HL-60 (cell line): Measurements from ENCODE around the gene JAK1.

Experiments used
- DNase-seq, 2 experiments: peaks; one replicate each; pipeline ENCODE4 v3.0.0-alpha.2; 2010 to 2020; ENCODE audit warnings: low read depth in 1 of 2, low spot score in 1 of 2
- H3K27ac ChIP-seq: fragments of 250-450 bp; sonication (Bioruptor Pico); replicated peaks from 2 replicates; pipeline ENCODE4 v1.5.1; 2020; ENCODE audit warnings: mild to moderate bottlenecking, moderate library complexity
- H3K27me3 ChIP-seq: fragments of 250-450 bp; sonication (Bioruptor Pico); 2 replicates; pipeline ENCODE4 v1.5.1; 2021; ENCODE audit warnings: mild to moderate bottlenecking, moderate library complexity; ENCODE audit not compliant: insufficient read depth, poor library complexity, severe bottlenecking
- H3K4me3 ChIP-seq: replicated peaks from 2 replicates; pipeline ENCODE4 v1.5.1; 2011; ENCODE audit warnings: mild to moderate bottlenecking, control low read depth, low read length; ENCODE audit not compliant: insufficient read depth
- GABPA ChIP-seq: IDR thresholded peaks from 2 replicates; pipeline ENCODE4 v1.6.1; 2012; ENCODE audit warnings: low read depth
- POLR2AphosphoS5 ChIP-seq: IDR thresholded peaks from 2 replicates; pipeline ENCODE4 v1.6.1; 2012; ENCODE audit warnings: low read depth
- SPI1 ChIP-seq: IDR thresholded peaks from 2 replicates; pipeline ENCODE4 v1.6.1; 2012; ENCODE audit warnings: low read depth, mild to moderate bottlenecking, borderline replicate concordance
- TF ChIP-seq, protein P1 (sequence below): IDR thresholded peaks from one replicate; pipeline ENCODE4 v1.5.1; 2011; ENCODE audit warnings: low read length, control low read depth, inconsistent platforms; ENCODE audit not compliant: insufficient read depth
- TF ChIP-seq, protein P2 (sequence below): IDR thresholded peaks from 2 replicates; pipeline ENCODE4 v1.6.1; 2012; ENCODE audit warnings: low read depth; ENCODE audit not compliant: insufficient replicate concordance

Gene JAK1

DNA sequence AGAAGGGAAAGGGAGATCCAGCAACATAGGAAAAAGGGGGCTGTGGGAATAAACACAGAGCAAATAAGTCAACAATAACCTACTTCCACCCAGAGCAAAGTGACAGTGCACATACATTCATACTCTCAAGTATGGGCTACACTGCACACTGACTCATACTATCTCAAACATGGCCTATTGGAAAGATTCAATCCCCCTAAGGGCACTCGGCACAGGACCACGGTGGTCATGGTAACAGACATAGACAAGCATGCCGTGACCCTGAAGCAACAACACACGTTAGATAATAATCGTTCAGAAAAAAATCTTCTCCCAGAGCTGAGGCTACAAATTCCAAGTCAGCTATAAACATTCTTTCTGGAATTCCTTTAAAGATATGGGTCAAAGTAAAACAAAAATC, 16.8 kb upstream of the JAK1 start:
- no peak overlapping the region for H3K27ac ChIP-seq
- DNase-seq = no peak
- TF ChIP-seq GABPA (no peak), SPI1 (no peak)

DNA sequence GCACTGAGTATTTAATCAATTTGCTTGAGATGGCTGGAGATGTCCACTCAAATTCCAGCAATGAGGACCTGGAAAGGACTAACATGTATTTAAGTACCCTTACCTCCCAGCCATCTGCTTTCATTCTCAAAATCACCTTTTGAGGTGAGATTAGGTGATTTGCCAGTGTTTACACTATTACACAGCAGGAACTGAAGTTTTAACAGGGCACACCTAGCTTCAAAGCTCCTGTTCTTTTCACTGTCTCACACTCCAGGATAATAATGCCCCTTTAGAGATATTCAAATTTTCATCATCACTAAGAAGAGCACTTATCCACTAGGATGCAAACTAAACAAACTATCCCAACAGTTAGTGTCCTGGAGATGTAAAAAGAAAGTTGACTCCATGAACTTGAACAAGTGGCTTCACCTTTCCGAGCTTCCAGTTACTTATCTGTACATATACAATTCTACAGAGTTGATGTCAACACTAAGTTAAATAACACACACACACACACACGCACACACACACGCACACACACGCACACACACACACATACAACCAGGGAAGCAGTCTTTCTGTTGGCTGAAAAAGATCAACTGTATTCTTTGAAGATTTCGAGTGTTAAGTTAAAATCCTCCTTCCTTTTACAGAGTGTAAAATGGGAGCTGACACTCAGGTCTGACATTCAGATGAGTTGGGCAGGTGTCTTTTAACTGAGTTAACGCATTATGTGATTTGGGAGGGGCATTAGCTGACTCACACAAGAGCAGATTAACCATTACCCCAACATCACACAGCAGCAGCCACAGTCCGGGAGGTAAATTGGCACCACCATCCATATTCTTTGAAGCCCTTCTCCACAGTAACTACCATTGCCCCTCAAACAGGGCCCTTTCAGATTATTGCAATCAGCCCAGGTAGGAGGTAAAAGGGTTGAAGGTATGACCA, 15.5 kb upstream of the JAK1 start:
- TF ChIP-seq POLR2AphosphoS5 (no peak), GABPA (no peak), SPI1 (no peak)
- TF ChIP-seq, protein P1, sequence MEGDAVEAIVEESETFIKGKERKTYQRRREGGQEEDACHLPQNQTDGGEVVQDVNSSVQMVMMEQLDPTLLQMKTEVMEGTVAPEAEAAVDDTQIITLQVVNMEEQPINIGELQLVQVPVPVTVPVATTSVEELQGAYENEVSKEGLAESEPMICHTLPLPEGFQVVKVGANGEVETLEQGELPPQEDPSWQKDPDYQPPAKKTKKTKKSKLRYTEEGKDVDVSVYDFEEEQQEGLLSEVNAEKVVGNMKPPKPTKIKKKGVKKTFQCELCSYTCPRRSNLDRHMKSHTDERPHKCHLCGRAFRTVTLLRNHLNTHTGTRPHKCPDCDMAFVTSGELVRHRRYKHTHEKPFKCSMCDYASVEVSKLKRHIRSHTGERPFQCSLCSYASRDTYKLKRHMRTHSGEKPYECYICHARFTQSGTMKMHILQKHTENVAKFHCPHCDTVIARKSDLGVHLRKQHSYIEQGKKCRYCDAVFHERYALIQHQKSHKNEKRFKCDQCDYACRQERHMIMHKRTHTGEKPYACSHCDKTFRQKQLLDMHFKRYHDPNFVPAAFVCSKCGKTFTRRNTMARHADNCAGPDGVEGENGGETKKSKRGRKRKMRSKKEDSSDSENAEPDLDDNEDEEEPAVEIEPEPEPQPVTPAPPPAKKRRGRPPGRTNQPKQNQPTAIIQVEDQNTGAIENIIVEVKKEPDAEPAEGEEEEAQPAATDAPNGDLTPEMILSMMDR = no peak
- TF ChIP-seq, protein P2, sequence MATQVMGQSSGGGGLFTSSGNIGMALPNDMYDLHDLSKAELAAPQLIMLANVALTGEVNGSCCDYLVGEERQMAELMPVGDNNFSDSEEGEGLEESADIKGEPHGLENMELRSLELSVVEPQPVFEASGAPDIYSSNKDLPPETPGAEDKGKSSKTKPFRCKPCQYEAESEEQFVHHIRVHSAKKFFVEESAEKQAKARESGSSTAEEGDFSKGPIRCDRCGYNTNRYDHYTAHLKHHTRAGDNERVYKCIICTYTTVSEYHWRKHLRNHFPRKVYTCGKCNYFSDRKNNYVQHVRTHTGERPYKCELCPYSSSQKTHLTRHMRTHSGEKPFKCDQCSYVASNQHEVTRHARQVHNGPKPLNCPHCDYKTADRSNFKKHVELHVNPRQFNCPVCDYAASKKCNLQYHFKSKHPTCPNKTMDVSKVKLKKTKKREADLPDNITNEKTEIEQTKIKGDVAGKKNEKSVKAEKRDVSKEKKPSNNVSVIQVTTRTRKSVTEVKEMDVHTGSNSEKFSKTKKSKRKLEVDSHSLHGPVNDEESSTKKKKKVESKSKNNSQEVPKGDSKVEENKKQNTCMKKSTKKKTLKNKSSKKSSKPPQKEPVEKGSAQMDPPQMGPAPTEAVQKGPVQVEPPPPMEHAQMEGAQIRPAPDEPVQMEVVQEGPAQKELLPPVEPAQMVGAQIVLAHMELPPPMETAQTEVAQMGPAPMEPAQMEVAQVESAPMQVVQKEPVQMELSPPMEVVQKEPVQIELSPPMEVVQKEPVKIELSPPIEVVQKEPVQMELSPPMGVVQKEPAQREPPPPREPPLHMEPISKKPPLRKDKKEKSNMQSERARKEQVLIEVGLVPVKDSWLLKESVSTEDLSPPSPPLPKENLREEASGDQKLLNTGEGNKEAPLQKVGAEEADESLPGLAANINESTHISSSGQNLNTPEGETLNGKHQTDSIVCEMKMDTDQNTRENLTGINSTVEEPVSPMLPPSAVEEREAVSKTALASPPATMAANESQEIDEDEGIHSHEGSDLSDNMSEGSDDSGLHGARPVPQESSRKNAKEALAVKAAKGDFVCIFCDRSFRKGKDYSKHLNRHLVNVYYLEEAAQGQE = no peak
- H3K4me3 ChIP-seq = no peak overlapping the region
- no peak for DNase-seq
- no peak overlapping the region for H3K27ac ChIP-seq
- no peaks in the 10 kb centered on the region for H3K27me3 ChIP-seq

More for the DNA sequence above, 16.8 kb upstream of the JAK1 start:
- H3K4me3 ChIP-seq = no peak overlapping the region
- no peaks in the 10 kb centered on the region for H3K27me3 ChIP-seq

DNA sequence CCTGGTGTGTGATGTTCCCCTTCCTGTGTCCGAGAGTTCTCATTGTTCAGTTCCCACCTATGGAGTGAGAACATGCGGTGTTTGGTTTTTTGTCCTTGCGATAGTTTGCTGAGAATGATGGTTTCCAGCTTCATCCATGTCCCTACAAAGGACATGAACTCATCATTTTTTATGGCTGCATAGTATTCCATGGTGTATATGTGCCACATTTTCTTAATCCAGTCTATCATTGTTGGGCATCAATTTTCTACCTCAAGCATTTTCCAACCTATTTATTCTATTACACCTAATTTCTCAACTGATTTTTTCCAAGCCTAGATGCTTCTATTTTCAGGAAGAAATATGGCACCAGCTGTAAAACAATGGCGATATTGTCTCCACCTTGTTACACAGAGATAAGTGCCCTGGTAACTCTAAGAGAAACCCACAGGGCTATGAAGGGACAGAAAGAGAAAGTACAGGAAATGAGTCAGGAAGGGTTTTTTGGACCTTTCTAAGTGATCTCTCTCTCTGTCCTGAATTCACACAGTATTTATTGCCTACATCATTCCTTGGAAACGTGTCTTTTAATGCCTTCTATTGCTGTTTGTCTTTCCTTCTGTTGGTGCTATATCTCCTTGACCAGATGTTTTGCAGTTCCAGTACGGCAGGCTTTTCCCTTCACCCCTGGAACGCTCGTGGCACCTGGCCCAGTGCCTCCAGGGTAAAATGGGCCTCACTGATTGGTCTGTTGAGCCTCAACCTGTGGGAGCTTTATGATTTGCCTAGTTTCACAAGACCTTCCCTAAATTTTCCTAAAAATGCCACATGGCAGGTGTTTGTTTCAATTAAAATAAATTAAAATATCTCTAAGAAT, 14.6 kb upstream of the JAK1 start:
- TF ChIP-seq, protein P1 = no peak
- no peak for TF ChIP-seq POLR2AphosphoS5
- no peak for TF ChIP-seq GABPA
- TF ChIP-seq, protein P2 = no peak
- no peak for TF ChIP-seq SPI1
- H3K27ac ChIP-seq = no peak overlapping the region
- no peak overlapping the region for H3K4me3 ChIP-seq
- DNase-seq = no peak
- no peaks in the 10 kb centered on the region for H3K27me3 ChIP-seq

DNA sequence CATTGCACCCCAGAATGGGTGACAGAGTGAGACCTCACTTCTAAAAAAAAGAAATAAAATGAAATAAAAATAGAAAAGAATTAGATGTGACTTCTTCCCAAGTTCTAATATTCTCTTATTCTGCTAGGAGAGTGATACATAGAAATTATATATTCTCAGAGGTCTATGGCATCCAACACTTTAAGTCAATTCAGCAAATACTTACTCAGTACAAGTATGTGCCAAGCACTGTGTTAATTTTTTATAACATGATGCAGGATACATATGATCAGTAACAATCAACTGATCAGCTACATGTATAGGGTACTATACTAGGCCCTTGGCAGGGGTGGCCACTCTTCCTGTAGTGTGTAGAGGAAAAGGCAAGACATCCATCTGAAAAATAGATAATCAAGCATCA, 13.0 kb upstream of the JAK1 start:
- DNase-seq = no peak
- Histone ChIP-seq H3K27ac (no peak overlapping the region), H3K4me3 (no peak overlapping the region), H3K27me3 (no peaks in the 10 kb centered on the region)
- TF ChIP-seq POLR2AphosphoS5 = no peak
